ENCODE results near the gene KIAA1328. TPM values are rescaled to one million over a fixed set of nuclear protein-coding genes. Genes with fewer than 3 reads are reported as not detected.

The KIAA1328 gene
- total RNA-seq, 4 donors from 2014 or later, result 3.4 to 8.3 (median 6.6) TPM

- peaks cover 0 to 4% of the 10 kb centered on the region in 2 donors for H3K4me1 ChIP-seq
- no peaks in the 10 kb centered on the region for H3K9me3 ChIP-seq
- TF ChIP-seq CTCF (IDR thresholded peaks at IDR 0.05 in 4 of 5, conservative IDR thresholded peaks at IDR 0.05 in 1 of 5), result no peak
- DNase-seq (no peak), ATAC-seq (no peak)
- no peaks in the 10 kb centered on the region for H3K36me3 ChIP-seq
- intact Hi-C loops (cut with DNase I; ENCODE audit: low total_unique reads), result no loop called here
- no peak overlapping the region for H3K4me3 ChIP-seq
- peaks cover 26 to 36% (median 34%) of the 10 kb centered on the region in 3 donors for H3K27me3 ChIP-seq
- no peak overlapping the region for H3K27ac ChIP-seq
- in situ Hi-C loops (cut with MboI; ENCODE audit: low sequenced_read_pairs in 4 of 4), result no loop called here
Observed at GRCh38 chr18:37254973-37255372, 426.0 kb downstream of the KIAA1328 start.

GRCh38 chr18:37258131-37258530 is 429.2 kb downstream of the KIAA1328 start:
- no peak overlapping the region for H3K4me3 ChIP-seq
- H3K4me1 ChIP-seq, result peaks cover 0 to 4% of the 10 kb centered on the region in 2 donors
- H3K27ac ChIP-seq, result no peak overlapping the region
- TF ChIP-seq CTCF (IDR thresholded peaks at IDR 0.05 in 4 of 5, conservative IDR thresholded peaks at IDR 0.05 in 1 of 5) (no peak), POLR2A (IDR thresholded peaks at IDR 0.05) (no peak)
- H3K36me3 ChIP-seq, result no peaks in the 10 kb centered on the region
- ATAC-seq, result no peak
- DNase-seq, result no peak
- intact Hi-C loops (cut with DNase I; ENCODE audit: low total_unique reads) (no loop called here), in situ Hi-C loops (cut with MboI; ENCODE audit: low sequenced_read_pairs in 4 of 4) (no loop called here)
- H3K27me3 ChIP-seq, result peaks cover 26 to 39% (median 33%) of the 10 kb centered on the region in 3 donors
- H3K9me3 ChIP-seq, result no peaks in the 10 kb centered on the region

- Histone ChIP-seq H3K36me3 (no peaks in the 10 kb centered on the region), H3K4me1 (no peaks in the 10 kb centered on the region), H3K9me3 (no peaks in the 10 kb centered on the region), H3K27ac (no peak overlapping the region), H3K27me3 (peaks cover 20 to 39% (median 29%) of the 10 kb centered on the region in 3 donors), H3K4me3 (no peak overlapping the region)
- in situ Hi-C loops (cut with MboI; ENCODE audit: low sequenced_read_pairs in 4 of 4), result no loop called here
- TF ChIP-seq CTCF (IDR thresholded peaks at IDR 0.05 in 4 of 5, conservative IDR thresholded peaks at IDR 0.05 in 1 of 5) (no peak), POLR2A (IDR thresholded peaks at IDR 0.05) (no peak)
- no peak for ATAC-seq
- DNase-seq, result no peak
- intact Hi-C loops (cut with DNase I; ENCODE audit: low total_unique reads), result no loop called here
Observed at GRCh38 chr18:37258819-37259218, 429.9 kb downstream of the KIAA1328 start.

- in situ Hi-C loops (cut with MboI; ENCODE audit: low sequenced_read_pairs in 4 of 4), result no loop called here
- DNase-seq (no peak), ATAC-seq (no peak)
- TF ChIP-seq CTCF (IDR thresholded peaks at IDR 0.05 in 4 of 5, conservative IDR thresholded peaks at IDR 0.05 in 1 of 5), result no peak
- TF ChIP-seq POLR2A (IDR thresholded peaks at IDR 0.05), result no peak
- Histone ChIP-seq H3K36me3 (no peaks in the 10 kb centered on the region), H3K4me1 (no peaks in the 10 kb centered on the region), H3K27me3 (peaks cover 18 to 33% (median 24%) of the 10 kb centered on the region in 3 donors), H3K27ac (no peak overlapping the region), H3K9me3 (no peaks in the 10 kb centered on the region), H3K4me3 (no peak overlapping the region)
- intact Hi-C loops (cut with DNase I; ENCODE audit: low total_unique reads), result no loop called here
Observed at GRCh38 chr18:37259711-37260110, 430.8 kb downstream of the KIAA1328 start.
